ENCODE results near the gene ZNF536. TPM values are rescaled to one million over a fixed set of nuclear protein-coding genes. Genes with fewer than 3 reads are reported as not detected.

The ZNF536 gene
- total RNA-seq, 3 donors from 2014 or later, result 1.3 to 7.3 (median 1.3) TPM

DNA sequence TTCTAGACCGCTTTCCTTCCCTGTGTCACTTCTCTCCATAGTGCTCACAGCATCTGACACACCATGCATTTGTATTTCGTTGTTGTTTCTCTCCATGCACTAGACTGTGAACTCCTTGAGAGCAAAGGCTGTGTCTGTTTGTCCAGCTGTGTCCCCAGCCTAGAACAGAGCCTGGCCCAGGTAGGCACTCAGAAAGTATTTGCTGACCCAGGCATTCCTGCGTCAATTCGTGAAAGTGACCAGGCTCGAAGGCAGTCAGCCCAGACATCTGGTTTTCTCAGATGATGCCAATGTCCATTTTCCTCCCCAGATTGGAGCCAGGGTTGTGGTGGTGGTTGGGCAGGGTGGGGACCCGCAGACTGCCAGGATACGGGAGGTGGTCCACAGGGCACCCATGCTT is 164.8 kb downstream of the ZNF536 start:
- Histone ChIP-seq H3K4me3 (no peak overlapping the region), H3K36me3 (ENCODE audit: low read depth) (no peaks in the 10 kb centered on the region), H3K4me1 (ENCODE audit: low read depth) (no peaks in the 10 kb centered on the region), H3K9me3 (no peaks in the 10 kb centered on the region)
- intact Hi-C loops (cut with DNase I, micrococcal nuclease), result no loop called here
- no peak for DNase-seq
- no peak for ATAC-seq
- TF ChIP-seq, protein P1, sequence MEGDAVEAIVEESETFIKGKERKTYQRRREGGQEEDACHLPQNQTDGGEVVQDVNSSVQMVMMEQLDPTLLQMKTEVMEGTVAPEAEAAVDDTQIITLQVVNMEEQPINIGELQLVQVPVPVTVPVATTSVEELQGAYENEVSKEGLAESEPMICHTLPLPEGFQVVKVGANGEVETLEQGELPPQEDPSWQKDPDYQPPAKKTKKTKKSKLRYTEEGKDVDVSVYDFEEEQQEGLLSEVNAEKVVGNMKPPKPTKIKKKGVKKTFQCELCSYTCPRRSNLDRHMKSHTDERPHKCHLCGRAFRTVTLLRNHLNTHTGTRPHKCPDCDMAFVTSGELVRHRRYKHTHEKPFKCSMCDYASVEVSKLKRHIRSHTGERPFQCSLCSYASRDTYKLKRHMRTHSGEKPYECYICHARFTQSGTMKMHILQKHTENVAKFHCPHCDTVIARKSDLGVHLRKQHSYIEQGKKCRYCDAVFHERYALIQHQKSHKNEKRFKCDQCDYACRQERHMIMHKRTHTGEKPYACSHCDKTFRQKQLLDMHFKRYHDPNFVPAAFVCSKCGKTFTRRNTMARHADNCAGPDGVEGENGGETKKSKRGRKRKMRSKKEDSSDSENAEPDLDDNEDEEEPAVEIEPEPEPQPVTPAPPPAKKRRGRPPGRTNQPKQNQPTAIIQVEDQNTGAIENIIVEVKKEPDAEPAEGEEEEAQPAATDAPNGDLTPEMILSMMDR (IDR thresholded peaks at IDR 0.05), result no peak

DNA sequence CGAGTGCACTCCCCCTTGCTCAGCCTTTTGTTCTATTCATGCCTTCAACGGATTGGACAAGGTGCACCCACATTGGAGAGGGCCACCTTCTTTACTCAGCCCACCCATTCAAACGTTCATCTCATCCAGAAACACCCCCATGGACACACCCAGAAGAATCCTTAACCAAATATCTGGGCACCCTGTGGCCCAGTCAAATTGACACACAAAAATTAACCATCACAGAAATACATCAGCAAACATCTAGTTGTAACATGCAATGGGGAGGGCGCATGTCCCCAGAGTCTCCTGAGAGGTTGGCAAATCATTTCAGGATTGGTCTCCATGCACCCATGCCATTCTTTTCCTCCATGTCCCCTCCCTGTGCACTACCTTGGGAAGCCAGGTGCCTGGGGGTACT is 167.1 kb downstream of the ZNF536 start:
- Histone ChIP-seq H3K36me3 (ENCODE audit: low read depth) (no peaks in the 10 kb centered on the region), H3K9me3 (no peaks in the 10 kb centered on the region), H3K4me3 (no peak overlapping the region), H3K4me1 (ENCODE audit: low read depth) (no peaks in the 10 kb centered on the region)
- no peak for ATAC-seq
- no peak for DNase-seq
- intact Hi-C loops (cut with DNase I, micrococcal nuclease), result no loop called here
- TF ChIP-seq, protein P1 (IDR thresholded peaks at IDR 0.05), result no peak

DNA sequence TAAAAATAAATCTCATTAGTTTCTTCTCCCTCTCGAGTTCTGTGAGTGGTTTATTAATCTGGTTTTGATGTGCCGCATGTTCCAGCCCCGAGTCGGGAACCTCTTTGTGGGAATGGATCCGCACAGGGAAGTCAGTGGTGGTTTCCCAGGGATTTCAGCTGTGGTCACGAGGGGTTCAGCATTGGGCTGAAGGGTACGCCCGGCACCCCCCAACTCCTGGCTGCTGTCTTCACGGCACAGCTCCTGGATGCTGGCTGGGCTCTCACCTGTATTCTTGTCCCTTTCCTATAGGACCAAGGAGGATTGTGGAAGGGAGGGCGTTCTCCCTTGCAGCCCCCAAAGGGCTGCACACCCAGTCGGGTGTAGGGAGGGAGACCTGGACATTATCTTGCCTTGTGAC is 167.8 kb downstream of the ZNF536 start:
- Histone ChIP-seq H3K36me3 (ENCODE audit: low read depth) (no peaks in the 10 kb centered on the region), H3K4me3 (no peak overlapping the region), H3K4me1 (ENCODE audit: low read depth) (no peaks in the 10 kb centered on the region), H3K9me3 (no peaks in the 10 kb centered on the region)
- intact Hi-C loops (cut with DNase I, micrococcal nuclease), result no loop called here
- TF ChIP-seq, protein P1 (IDR thresholded peaks at IDR 0.05), result no peak
- ATAC-seq (no peak), DNase-seq (no peak)

DNA sequence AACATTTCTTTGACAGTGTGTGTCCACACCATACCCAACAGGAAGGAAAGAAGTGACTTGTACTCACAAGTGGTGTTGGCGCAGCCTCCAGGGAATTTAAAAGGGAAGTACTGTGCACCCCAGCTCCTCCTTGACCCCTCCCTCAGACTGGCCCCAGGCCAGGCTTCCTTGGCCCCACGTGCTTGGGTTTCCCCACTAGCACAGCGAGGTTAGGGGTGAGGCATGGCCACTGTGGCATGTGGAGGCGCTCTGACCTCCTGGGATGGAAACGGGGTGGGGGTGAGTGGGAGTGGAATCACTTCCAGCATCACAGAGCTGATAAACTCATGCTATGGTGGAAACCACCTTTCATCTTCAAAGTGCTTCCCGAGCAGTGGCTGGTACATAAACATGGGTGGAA is 168.6 kb downstream of the ZNF536 start:
- Histone ChIP-seq H3K4me3 (no peak overlapping the region), H3K9me3 (no peaks in the 10 kb centered on the region), H3K36me3 (ENCODE audit: low read depth) (no peaks in the 10 kb centered on the region), H3K4me1 (ENCODE audit: low read depth) (no peaks in the 10 kb centered on the region)
- ATAC-seq (no peak), DNase-seq (no peak)
- TF ChIP-seq, protein P1 (IDR thresholded peaks at IDR 0.05), result no peak
- intact Hi-C loops (cut with DNase I, micrococcal nuclease), result no loop called here

DNA sequence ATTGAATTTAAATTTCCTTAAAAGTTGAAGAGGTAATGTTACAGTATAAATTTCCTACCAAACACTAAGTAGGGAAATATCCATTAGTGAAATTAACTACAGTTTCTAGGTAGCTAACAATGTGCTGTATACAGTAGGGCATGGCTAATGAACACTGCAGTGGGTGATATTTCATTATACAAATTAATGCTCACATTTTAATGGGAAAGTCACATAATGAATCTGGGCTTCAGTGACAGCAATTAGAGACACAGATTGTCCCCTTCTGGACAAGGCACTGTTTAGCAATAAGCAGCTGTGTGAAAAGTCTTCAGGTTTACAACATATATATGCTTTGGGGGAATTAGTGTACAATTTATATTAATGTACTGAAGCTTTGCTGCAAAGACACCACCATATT is 169.4 kb downstream of the ZNF536 start:
- DNase-seq, result no peak
- TF ChIP-seq, protein P1 (IDR thresholded peaks at IDR 0.05), result no peak
- Histone ChIP-seq H3K4me1 (ENCODE audit: low read depth) (no peaks in the 10 kb centered on the region), H3K36me3 (ENCODE audit: low read depth) (no peaks in the 10 kb centered on the region), H3K9me3 (no peaks in the 10 kb centered on the region), H3K4me3 (no peak overlapping the region)
- no peak for ATAC-seq
- intact Hi-C loops (cut with DNase I, micrococcal nuclease), result no loop called here

DNA sequence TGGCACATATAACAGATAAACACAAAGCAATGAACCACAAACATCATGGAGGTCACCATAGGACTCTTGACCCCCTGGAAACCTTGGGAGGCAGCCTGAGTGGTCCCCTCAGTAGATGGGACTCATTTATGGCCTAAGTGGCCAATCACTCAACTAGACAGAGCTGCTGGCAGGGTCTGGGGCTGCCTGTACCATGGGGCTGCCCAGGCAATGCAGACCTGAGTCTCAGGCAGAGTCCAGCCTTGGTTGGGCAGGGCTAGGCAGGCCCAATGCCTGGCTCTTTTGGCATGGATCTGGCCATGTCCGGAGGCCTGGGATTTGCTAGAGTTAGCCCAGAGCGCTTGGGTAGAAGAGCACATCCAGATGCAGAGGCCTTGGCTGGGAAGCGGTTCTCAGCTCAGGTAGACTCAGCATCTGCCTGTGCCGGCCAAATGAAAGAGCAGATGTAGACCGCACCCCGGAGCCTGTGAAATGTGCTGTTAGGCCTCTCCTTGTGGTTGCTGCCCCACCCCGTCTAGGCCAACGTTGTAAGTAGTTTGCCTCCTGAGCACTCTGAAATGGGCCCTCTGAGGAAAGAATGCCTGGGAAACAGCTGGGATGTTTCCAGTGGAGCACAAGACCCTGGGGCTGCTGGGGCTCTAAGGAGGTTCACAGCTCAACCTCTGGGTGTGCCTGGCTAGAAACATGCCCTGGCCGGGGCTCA is 171.2 kb downstream of the ZNF536 start:
- Histone ChIP-seq H3K36me3 (ENCODE audit: low read depth) (no peaks in the 10 kb centered on the region), H3K4me3 (no peak overlapping the region), H3K9me3 (no peaks in the 10 kb centered on the region), H3K4me1 (ENCODE audit: low read depth) (no peaks in the 10 kb centered on the region)
- intact Hi-C loops (cut with DNase I, micrococcal nuclease), result no loop called here
- no peak for ATAC-seq
- DNase-seq, result no peak
- TF ChIP-seq, protein P1 (IDR thresholded peaks at IDR 0.05), result no peak

Data from mucosa of descending colon (tissue), 3 donors.